ENCODE measurements around the gene XRCC4. TPM values are rescaled to one million over a fixed set of nuclear protein-coding genes. Genes with fewer than 3 reads are reported as not detected.

XRCC4 gene
- total RNA-seq, 6 experiments from 2014 or later = 13.6 to 17.1 (median 14.4) TPM

DNA sequence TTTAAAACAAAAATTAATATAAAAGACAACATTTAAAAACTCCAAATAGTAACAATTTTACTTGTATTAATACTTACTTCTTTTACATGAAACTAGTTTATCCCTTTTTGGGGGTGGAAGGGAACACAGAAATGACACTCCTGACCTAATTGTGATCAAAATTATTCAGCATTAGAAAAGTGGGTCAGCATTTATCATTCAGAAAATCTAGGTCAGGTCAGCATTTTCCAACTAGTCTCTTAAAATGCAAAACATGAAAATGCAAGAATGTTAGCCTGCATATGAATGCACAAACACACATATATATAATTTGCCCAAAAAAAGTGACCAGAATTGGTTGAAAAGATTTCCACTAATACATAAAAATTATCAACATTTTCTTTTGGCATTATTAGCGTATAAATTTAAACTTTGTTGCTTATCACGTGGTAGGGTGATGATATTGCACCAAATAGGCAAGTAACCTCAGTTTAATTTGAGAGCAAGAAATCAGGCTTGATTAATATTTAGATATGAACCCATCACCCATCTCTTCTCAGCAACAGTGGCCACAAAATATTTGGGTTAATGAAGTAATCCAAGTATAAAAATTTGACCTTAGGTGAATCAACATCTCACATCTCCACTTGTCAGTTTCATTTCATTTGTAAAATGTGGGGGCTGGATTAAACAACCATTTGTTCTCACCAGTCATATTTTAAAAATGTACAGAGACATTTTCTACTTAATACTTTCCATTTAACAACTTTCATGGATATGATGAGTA, 5.9 kb upstream of the XRCC4 start:
- 0 out of 2 replicates have a peak overlapping the region, but pooled peaks have one; percentile 17 for H3K4me3 Mint-ChIP-seq
- peaks cover 64% of the 10 kb centered on the region for H3K4me1 Mint-ChIP-seq (ENCODE audit: low read depth)
- peaks cover 27% of the 10 kb centered on the region for H3K36me3 Mint-ChIP-seq (ENCODE audit: low read depth)
- H3K9me3 Mint-ChIP-seq = no peaks in the 10 kb centered on the region
- H3K27ac Mint-ChIP-seq = no peak overlapping the region
- no peaks in the 10 kb centered on the region for H3K27me3 Mint-ChIP-seq (ENCODE audit: insufficient read depth)
- TF ChIP-seq, protein P1, sequence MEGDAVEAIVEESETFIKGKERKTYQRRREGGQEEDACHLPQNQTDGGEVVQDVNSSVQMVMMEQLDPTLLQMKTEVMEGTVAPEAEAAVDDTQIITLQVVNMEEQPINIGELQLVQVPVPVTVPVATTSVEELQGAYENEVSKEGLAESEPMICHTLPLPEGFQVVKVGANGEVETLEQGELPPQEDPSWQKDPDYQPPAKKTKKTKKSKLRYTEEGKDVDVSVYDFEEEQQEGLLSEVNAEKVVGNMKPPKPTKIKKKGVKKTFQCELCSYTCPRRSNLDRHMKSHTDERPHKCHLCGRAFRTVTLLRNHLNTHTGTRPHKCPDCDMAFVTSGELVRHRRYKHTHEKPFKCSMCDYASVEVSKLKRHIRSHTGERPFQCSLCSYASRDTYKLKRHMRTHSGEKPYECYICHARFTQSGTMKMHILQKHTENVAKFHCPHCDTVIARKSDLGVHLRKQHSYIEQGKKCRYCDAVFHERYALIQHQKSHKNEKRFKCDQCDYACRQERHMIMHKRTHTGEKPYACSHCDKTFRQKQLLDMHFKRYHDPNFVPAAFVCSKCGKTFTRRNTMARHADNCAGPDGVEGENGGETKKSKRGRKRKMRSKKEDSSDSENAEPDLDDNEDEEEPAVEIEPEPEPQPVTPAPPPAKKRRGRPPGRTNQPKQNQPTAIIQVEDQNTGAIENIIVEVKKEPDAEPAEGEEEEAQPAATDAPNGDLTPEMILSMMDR (IDR thresholded peaks at IDR 0.05) = no peak
- DNase-seq = no peak

DNA sequence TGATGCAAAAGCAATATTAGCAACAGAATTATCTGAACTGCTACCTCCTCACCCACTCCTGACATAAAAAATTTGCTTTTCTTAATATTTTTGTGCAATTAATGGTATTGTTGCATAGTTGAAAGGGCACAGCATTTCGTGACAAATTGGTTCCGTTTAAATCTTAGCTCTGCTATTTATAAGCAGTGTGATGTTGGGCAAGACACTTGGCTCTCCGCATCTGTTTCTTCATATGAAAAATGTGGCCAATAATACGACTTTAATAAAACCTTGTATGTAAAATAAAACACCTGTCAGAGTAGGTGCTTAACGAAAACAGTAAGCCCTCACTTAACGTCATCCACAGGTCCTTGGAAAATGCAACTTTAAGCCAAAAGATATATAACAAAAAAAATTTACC, 4.4 kb upstream of the XRCC4 start:
- TF ChIP-seq, protein P1 (IDR thresholded peaks at IDR 0.05) = no peak
- H3K27me3 Mint-ChIP-seq (ENCODE audit: insufficient read depth) = peaks cover 3% of the 10 kb centered on the region
- peaks cover 32% of the 10 kb centered on the region for H3K36me3 Mint-ChIP-seq (ENCODE audit: low read depth)
- H3K4me1 Mint-ChIP-seq (ENCODE audit: low read depth) = peaks cover 61% of the 10 kb centered on the region
- no peak overlapping the region for H3K4me3 Mint-ChIP-seq
- no peak for DNase-seq
- H3K9me3 Mint-ChIP-seq = no peaks in the 10 kb centered on the region
- no peak overlapping the region for H3K27ac Mint-ChIP-seq

DNA sequence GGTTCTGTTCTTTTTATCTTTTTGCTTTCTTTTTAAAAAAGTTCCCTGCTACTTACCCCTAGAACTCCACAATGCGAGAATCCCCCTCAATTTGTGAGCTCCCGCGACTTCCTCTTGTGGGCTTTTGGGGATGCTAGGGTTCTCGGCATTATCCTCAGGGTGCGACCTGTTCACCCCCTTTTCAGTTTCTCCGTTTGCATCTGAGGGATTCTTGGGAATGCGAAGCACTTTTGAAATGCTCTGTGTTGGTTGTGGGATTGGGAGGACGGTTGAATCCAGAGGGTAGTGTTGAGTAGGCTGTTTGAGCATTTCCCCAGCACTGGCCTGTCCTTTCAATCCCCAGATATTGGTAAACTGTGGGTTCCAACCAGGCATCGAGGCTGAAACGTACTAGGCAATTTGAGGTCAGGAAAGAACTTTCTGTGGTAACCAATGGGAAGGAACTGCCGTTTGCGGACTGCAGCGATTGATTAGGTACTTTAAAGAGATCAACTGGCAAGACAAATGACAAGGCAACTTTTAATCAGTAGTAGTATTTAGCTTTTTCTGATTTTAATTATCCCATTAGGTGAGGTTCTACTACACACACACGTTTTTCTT, 415 bp downstream of the XRCC4 start:
- Mint-ChIP-seq H3K4me1 (ENCODE audit: low read depth) (peaks cover 44% of the 10 kb centered on the region), H3K4me3 (peak overlapping the region; percentile 100), H3K36me3 (ENCODE audit: low read depth) (peaks cover 32% of the 10 kb centered on the region), H3K9me3 (no peaks in the 10 kb centered on the region), H3K27ac (peak overlapping the region; percentile 100), H3K27me3 (ENCODE audit: insufficient read depth) (peaks cover 3% of the 10 kb centered on the region)
- TF ChIP-seq, protein P1 (IDR thresholded peaks at IDR 0.05) = no peak
- DNase-seq = no peak

DNA sequence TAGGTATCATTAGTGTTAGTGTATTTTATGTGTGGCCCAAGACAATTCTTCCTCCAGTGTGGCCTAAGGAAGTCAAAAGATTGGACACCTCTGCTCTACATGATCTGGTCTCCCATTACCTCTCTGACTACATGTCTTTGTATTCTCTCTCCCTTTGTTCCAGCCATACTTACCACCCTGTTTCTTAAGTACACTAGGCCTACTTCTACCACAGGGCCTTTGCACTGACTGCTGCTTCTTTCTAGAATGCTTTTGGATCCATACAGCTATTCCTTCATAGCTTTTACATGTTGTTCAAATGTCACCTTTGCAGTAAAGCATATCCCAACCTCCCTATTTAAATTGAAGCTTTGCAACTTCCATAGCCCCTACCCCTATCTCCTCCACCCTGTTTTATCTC, 5.4 kb downstream of the XRCC4 start:
- TF ChIP-seq, protein P1 (IDR thresholded peaks at IDR 0.05) = no peak
- no peaks in the 10 kb centered on the region for H3K27me3 Mint-ChIP-seq (ENCODE audit: insufficient read depth)
- H3K4me3 Mint-ChIP-seq = no peak overlapping the region
- peaks cover 11% of the 10 kb centered on the region for H3K4me1 Mint-ChIP-seq (ENCODE audit: low read depth)
- no peak for DNase-seq
- H3K27ac Mint-ChIP-seq = no peak overlapping the region
- H3K36me3 Mint-ChIP-seq (ENCODE audit: low read depth) = no peaks in the 10 kb centered on the region
- H3K9me3 Mint-ChIP-seq = no peaks in the 10 kb centered on the region

DNA sequence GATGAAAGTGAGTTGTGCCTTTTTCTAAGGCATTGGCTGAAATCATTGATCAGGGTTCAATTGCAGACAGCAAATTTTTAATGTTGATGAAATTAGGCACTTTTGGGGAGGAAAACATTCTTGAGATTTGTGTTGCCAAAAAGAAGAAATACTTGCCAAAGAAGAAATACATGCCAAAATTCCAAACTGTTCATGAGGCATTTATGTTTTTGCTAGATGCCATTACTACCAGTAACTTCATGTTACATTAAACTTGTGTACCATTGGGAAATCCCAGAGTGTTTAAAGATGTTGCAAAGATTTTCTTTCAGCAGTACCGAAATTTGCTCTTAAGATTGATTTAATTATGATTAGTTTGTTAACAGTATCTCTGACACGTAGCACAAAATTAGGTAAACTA, 7.0 kb downstream of the XRCC4 start:
- H3K4me3 Mint-ChIP-seq = no peak overlapping the region
- no peaks in the 10 kb centered on the region for H3K4me1 Mint-ChIP-seq (ENCODE audit: low read depth)
- H3K27ac Mint-ChIP-seq = no peak overlapping the region
- no peaks in the 10 kb centered on the region for H3K9me3 Mint-ChIP-seq
- no peak for DNase-seq
- TF ChIP-seq, protein P1 (IDR thresholded peaks at IDR 0.05) = no peak
- H3K27me3 Mint-ChIP-seq (ENCODE audit: insufficient read depth) = no peaks in the 10 kb centered on the region
- no peaks in the 10 kb centered on the region for H3K36me3 Mint-ChIP-seq (ENCODE audit: low read depth)

All from HFFc6 (cell line).